NCI-H2081 treated with DMSO at 0.1 percent for 48 hours (cell line): Measurements from ENCODE around the gene ANKRD13D.

ENCODE experiments used
- DNase-seq: peaks from one replicate; lab custom pipeline; 2025; lab: John Stamatoyannopoulos, UW

Gene ANKRD13D

GRCh38 chr11:67302571-67303131, 13.5 kb downstream of the ANKRD13D start:
- no peak for DNase-seq

DNA sequence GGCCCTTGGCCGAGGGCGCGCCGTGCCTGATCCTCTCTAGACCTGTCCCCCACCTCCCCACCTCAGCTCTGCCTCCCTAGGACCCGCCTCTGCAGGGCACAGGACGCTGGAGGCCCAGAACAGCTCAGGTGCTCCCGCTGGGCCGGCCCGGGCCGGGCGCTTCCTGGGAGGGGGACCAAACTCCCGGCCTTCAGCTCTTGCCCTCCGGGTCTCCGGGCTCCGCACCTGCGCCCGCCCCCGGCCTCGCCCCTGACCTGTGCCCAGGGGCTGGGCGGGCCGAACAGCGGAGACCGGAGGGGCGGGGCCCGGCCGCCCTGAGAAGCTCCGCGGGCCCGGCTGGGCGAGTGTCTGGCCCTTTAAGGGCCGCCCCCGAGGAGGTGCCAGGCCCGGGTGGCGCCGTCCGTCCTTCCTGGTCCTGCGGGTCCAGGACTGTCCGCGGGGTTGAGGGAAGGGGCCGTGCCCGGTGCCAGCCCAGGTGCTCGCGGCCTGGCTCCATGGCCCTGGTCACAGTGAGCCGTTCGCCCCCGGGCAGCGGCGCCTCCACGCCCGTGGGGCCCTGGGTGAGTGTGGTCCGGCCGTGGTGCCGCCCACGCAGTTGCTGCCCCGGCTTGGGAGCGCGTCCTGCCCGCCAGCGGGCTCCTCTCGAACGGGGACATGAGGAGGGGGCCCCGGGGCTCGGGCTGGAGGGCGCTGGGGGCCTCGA, 14.2 kb downstream of the ANKRD13D start, which contains the start of gene SSH3:
Gene SSH3 (plus strand): TSS at position 399 of the 703 bp plus-strand sequence. CDS start 96 bp downstream, at position 495.
- DNase-seq = no peak

GRCh38 chr11:67303835-67304411, 14.8 kb downstream of the ANKRD13D start:
- DNase-seq = no peak

DNA sequence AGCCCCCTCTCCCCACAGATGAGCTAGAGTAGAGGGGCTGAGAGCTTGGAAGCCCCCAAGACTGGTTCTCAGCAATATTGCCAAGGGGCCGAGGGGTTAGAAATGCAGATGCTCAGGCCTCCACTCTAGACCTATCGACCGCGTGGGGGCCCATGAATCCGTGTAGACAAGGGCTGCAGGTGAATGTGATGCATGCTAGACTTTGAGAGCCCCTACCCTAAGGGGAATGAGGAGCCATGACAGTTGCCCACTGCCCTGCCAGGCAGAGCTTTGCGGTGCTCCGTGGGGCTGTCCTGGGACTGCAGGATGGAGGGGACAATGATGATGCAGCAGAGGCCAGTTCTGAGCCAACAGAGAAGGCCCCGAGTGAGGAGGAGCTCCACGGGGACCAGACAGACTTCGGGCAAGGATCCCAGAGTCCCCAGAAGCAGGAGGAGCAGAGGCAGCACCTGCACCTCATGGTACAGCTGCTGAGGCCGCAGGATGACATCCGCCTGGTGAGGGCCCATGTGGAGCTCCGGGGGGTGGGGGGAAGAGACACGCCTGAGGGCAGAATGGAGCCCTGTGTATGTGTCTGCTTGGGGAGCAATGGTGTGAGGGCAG, 15.5 kb downstream of the ANKRD13D start:
- DNase-seq = no peak

DNA sequence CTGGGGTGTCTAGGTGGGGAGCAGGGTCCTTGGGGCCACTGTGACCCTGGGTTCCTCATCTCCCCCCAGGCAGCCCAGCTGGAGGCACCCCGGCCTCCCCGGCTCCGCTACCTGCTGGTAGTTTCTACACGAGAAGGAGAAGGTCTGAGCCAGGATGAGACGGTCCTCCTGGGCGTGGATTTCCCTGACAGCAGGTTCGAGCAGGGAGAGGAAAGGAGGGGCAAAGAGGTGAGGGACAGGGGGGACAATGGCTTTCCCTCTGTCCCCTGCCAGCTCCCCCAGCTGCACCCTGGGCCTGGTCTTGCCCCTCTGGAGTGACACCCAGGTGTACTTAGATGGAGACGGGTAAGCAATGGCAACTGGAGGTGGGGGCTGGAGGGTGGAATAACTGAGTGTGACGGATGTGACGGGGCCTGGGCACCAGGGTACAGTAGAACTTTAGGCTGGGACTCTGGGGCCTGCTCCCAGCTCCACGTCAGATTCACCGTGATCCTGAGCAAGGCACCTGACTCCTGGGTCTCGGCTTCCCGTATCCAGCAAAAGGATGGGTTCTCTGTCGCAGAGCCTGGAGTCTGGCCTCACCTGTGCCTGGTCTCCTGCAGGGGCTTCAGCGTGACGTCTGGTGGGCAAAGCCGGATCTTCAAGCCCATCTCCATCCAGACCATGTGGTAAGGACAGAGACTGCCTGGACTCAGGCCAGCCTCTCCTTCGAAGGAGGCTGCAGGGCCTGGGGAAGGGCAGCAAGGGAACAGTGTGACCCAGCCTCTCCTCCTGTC, 17.9 kb downstream of the ANKRD13D start:
- DNase-seq = no peak

DNA sequence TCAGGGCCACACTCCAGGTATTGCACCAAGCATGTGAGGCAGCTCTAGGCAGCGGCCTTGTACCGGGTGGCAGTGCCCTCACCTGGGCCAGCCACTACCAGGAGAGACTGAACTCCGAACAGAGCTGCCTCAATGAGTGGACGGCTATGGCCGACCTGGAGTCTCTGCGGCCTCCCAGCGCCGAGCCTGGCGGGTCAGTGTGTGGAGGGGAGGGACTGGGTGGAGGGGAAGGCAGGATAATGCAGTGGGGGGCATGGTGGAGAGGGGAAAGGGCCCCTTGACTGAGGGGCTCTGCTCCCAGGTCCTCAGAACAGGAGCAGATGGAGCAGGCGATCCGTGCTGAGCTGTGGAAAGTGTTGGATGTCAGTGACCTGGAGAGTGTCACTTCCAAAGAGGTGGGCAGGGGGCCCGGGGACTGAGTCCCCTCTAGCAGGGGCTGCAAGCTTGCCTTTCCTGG, 18.5 kb downstream of the ANKRD13D start:
- no peak for DNase-seq

GRCh38 chr11:67308031-67308866, 19.1 kb downstream of the ANKRD13D start:
- DNase-seq = no peak

- DNase-seq = no peak
These were observed 20.1 kb downstream of the ANKRD13D start for GRCh38 chr11:67309166-67309565.

GRCh38 chr11:67309661-67310061, 20.6 kb downstream of the ANKRD13D start:
- DNase-seq = no peak

- DNase-seq = no peak
These were observed 21.3 kb downstream of the ANKRD13D start for GRCh38 chr11:67310246-67311050.

DNA sequence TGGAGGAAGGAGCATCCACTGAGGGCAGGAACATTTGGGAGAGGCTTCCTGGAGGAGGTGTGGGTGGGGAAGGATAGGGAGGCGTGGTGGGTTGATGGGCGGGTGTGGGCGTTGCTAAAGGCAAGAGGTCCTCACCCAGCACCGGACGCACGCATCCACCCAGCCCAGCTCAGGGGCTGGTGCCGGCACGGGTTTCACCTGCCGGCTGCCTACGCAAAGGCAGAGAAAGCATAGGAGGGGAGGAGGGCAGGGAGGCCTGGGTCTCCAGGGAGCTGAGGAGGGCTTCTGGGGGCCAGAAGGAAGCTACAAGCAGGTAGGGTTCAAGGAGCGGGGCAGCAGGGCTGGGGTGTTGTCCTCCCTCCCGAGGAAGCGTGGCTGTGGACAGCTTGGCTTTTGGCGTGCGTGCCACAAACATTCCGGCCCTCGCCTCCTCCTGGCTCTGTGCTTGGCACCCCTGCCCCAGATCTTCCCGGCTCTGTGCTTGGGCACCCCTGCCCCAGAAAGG, 22.0 kb downstream of the ANKRD13D start:
- no peak for DNase-seq

DNA sequence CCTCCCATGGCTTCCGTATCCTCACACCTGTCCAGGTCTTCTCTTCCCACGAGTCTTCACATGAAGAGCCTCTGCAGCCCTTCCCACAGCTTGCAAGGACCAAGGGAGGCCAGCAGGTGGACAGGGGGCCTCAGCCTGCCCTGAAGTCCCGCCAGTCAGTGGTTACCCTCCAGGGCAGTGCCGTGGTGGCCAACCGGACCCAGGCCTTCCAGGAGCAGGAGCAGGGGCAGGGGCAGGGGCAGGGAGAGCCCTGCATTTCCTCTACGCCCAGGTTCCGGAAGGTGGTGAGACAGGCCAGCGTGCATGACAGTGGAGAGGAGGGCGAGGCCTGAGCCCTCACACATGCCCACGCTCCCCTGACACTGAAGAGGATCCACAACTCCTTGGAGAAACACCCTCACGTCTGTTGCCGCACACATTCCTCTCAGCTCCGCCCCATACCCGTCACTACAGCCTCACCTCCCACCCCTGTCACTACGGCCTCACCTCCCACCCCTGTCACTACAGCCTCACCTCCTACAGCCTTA, 22.5 kb downstream of the ANKRD13D start:
- no peak for DNase-seq

DNA sequence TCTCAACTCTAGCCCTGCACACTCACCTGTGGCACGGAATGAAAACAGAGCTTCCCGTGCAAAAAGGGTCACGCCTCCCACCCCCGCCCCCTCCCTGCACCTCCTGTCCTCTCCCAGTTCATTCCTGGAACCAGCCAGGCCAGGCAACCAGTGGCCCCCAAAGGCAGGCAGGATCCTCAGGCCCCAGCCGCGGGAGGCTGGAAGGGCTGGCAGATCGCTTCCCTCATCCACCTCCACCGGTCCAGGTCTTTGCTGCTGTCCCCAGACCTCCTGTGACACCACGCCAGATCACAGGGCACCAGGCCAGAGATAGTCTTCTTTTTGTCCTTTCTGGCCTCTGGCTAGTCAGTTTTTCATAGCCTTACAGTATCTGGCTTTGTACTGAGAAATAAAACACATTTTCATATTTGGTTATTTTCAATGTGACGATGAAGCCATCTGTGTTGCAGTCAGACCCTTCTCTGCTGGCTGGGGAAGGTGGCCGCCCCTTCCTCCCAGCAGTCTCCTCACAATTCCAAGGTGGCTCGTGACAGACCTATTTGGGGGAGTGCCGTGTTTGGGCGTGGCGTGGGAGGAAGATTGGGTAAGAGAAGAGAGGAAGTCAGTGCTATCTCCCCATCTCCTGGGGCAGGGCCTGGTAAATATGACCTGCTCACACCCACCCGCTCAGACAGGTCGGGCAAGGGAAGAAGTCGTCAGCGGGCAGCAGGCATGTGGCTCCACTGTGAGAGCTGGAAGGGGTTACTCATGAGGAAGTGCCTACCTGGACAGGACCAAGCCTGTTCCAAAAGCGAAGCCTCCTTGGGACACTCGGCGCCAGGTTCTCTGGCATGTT, 23.3 kb downstream of the ANKRD13D start:
- no peak for DNase-seq

DNA sequence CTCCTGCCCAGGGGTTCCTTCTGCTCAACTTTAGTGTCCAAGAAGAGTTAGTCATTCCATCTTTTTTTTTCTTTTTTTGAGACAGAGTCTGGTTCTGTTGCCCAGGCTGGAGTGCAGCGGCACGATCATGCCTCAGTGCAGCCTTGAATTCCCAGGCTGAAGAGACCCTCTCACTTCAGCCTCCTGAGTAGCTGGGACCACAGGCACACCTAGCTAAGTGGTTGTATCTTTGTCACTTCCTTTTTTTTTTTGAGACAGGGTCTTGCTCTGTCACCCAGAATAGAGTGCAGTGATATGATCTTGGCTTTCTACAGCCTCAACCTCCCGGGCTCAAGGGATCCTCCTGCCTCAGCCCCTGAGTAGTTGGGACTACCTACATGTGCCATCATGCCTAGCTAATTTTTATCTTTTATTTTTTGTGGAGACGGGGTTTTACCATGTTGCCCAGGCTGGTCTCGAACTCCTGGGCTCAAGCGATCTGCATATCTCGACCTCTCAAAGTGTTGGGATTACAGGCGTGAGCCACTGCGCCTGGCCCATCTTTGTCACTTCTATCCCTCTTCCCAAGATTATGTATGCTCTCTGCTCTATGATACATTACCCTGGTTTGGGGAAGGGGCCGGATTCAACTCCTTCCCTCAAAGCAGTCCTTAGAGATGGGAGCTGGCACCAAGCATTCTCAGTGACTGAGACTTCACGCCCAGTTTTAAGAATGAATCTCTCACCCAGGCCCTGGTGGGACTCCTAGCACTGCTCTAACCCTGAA, 24.2 kb downstream of the ANKRD13D start:
- DNase-seq = no peak

- DNase-seq = no peak
These were observed 25.1 kb downstream of the ANKRD13D start for GRCh38 chr11:67314218-67314617.

GRCh38 chr11:67315325-67315909, 26.3 kb downstream of the ANKRD13D start:
- no peak for DNase-seq

- DNase-seq = no peak
These were observed 27.7 kb downstream of the ANKRD13D start for GRCh38 chr11:67316882-67317204.
